Measurements from ENCODE around the gene ITGA1.

Gene ITGA1

DNA sequence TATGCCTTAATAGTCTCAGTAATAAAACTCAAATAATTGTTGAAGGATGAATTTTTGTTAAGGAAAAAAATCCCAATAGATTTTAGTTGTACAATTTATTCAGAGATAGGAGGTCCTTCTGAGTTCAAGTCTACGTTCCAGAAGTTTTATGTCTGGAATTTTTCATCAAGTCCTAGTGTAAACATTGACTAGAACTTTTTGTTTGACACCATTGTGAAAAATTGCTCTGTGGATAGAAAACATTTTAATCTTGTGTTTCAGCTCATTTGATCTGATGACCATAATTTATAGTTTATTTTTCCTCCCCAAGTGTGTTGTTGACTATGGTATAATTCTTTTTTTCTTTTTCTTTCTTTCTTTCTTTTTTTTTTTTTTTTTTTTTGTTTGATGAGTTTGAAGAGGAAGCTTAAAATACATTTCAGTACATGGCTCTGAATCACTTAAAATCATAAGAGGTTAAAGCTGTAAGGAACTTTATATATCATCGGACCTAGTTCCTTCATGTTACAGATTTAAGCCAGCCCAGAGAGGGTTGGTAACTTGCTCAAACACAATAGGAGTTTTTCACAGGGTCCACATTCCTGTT is 20.7 kb downstream of the ITGA1 start:
- no peak for TF ChIP-seq SPI1 (IDR thresholded peaks at IDR 0.05; ENCODE audit: borderline replicate concordance, low read depth)
- no peak for TF ChIP-seq POLR2AphosphoS5 (IDR thresholded peaks at IDR 0.05; ENCODE audit: low read depth)
- no peak for TF ChIP-seq REST (IDR thresholded peaks at IDR 0.05; ENCODE audit: insufficient replicate concordance, low read depth)
- TF ChIP-seq GABPA (IDR thresholded peaks at IDR 0.05; ENCODE audit: low read depth), result no peak
- TF ChIP-seq, protein P1, sequence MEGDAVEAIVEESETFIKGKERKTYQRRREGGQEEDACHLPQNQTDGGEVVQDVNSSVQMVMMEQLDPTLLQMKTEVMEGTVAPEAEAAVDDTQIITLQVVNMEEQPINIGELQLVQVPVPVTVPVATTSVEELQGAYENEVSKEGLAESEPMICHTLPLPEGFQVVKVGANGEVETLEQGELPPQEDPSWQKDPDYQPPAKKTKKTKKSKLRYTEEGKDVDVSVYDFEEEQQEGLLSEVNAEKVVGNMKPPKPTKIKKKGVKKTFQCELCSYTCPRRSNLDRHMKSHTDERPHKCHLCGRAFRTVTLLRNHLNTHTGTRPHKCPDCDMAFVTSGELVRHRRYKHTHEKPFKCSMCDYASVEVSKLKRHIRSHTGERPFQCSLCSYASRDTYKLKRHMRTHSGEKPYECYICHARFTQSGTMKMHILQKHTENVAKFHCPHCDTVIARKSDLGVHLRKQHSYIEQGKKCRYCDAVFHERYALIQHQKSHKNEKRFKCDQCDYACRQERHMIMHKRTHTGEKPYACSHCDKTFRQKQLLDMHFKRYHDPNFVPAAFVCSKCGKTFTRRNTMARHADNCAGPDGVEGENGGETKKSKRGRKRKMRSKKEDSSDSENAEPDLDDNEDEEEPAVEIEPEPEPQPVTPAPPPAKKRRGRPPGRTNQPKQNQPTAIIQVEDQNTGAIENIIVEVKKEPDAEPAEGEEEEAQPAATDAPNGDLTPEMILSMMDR (IDR thresholded peaks at IDR 0.05; ENCODE audit: insufficient read depth, low read length), result no peak
- Histone ChIP-seq H3K27ac (replicated peaks) (no peak overlapping the region), H3K27me3 (ENCODE audit: insufficient read depth, poor library complexity, severe bottlenecking) (no peaks in the 10 kb centered on the region), H3K4me3 (replicated peaks; ENCODE audit: insufficient read depth, low read length) (no peak overlapping the region)
- no peak for DNase-seq (ENCODE audit: low read depth in 1 of 2, low spot score in 1 of 2)

DNA sequence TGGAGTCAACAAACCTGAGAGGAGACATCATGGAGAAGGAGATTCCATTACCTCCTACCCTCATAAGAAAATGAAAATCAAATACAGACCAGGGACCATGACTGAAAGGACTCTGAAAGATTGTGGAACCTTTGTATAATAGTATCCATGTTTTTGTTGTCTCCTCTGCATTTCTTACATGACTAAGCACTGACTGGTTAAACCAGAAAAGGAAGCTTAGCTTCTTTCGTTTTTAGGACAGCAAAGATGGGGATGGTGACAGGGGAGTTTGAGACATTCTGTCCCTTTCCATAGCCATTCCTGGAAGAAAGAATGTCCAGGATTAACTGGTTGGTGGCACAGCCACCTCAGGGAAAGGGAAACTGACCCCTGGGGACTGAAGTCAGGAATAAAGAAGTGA is 22.2 kb downstream of the ITGA1 start:
- H3K27ac ChIP-seq (replicated peaks), result peak overlapping the region; percentile 49
- TF ChIP-seq REST (IDR thresholded peaks at IDR 0.05; ENCODE audit: insufficient replicate concordance, low read depth), result no peak
- TF ChIP-seq POLR2AphosphoS5 (IDR thresholded peaks at IDR 0.05; ENCODE audit: low read depth), result no peak
- no peak for TF ChIP-seq SPI1 (IDR thresholded peaks at IDR 0.05; ENCODE audit: borderline replicate concordance, low read depth)
- TF ChIP-seq, protein P1 (IDR thresholded peaks at IDR 0.05; ENCODE audit: insufficient read depth, low read length), result no peak
- no peak for TF ChIP-seq GABPA (IDR thresholded peaks at IDR 0.05; ENCODE audit: low read depth)
- no peaks in the 10 kb centered on the region for H3K27me3 ChIP-seq (ENCODE audit: insufficient read depth, poor library complexity, severe bottlenecking)
- DNase-seq (ENCODE audit: low read depth in 1 of 2, low spot score in 1 of 2), result no peak
- H3K4me3 ChIP-seq (replicated peaks; ENCODE audit: insufficient read depth, low read length), result no peak overlapping the region

DNA sequence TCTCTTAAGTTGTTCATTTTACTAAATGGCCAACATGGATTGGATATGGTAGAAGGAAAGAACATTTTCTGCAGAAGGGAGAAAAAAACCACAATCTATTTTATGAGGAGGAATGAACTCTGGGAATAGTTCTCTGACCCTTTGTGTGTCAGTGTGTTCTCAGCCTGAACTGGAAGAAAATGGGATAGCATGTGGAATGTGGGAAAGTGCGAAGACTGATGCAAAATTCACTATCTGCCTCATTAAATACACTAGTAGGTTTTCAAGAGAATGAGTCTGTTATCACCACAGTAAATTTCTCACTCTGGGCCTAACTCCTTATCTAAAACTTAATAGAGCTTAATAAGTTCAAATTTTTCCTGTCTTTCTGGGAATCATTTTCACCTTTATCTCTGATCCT is 22.7 kb downstream of the ITGA1 start:
- TF ChIP-seq GABPA (IDR thresholded peaks at IDR 0.05; ENCODE audit: low read depth), result no peak
- TF ChIP-seq, protein P1 (IDR thresholded peaks at IDR 0.05; ENCODE audit: insufficient read depth, low read length), result no peak
- no peak for DNase-seq (ENCODE audit: low read depth in 1 of 2, low spot score in 1 of 2)
- Histone ChIP-seq H3K27me3 (ENCODE audit: insufficient read depth, poor library complexity, severe bottlenecking) (no peaks in the 10 kb centered on the region), H3K27ac (replicated peaks) (peak overlapping the region; percentile 49), H3K4me3 (replicated peaks; ENCODE audit: insufficient read depth, low read length) (no peak overlapping the region)
